GM19035 (cell line): ENCODE measurements around the gene ADGRL3.
"Not testable (repeated sequence)": the region's sequence is repeated elsewhere in the genome, so short reads cannot be mapped to it uniquely, and the experiment has no call there.

Source experiments
- ATAC-seq: cut with Tn5 transposase; IDR thresholded peaks from one replicate; pipeline ENCODE4 v1.9.1; 2021; ENCODE audit not compliant: unreplicated experiment

ADGRL3 gene

DNA sequence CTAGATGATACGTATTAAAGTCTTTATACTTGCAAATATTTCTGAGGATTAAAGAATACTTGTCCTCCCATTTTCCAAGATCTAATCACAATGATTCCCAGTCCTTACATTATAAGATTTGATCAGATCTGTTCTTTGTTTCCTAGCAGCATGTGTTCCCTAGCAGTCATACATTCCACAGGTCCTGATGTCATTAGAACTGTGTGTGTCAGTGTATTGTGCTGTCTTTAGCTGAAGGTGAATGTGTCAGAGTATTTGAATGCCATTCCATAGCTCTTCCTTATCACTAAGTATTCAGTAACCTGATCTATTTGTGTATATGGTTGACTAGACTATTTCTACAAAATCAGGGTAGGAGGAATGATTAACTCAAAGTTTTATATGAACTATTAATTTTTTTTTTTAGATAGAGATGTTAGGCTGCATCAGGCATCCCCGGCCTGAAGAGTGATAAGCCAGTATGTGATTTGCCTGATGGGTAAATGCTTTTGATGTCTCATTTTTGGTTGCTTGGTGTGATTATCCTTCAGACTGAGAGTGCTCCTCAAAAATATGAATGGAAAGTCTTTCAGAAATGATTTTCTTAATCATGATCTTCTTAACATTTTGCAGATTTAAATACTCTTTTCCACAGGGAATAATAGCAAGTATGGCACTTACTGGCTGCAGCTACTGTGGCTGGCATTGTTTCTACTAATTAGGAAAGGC lies 4.4 kb downstream of the ADGRL3 start:
- no peak for ATAC-seq

GRCh38 chr4:61205066-61205465 lies 4.9 kb downstream of the ADGRL3 start:
- no peak for ATAC-seq

GRCh38 chr4:61207156-61207555 lies 7.0 kb downstream of the ADGRL3 start:
- ATAC-seq: not testable (repeated sequence)

DNA sequence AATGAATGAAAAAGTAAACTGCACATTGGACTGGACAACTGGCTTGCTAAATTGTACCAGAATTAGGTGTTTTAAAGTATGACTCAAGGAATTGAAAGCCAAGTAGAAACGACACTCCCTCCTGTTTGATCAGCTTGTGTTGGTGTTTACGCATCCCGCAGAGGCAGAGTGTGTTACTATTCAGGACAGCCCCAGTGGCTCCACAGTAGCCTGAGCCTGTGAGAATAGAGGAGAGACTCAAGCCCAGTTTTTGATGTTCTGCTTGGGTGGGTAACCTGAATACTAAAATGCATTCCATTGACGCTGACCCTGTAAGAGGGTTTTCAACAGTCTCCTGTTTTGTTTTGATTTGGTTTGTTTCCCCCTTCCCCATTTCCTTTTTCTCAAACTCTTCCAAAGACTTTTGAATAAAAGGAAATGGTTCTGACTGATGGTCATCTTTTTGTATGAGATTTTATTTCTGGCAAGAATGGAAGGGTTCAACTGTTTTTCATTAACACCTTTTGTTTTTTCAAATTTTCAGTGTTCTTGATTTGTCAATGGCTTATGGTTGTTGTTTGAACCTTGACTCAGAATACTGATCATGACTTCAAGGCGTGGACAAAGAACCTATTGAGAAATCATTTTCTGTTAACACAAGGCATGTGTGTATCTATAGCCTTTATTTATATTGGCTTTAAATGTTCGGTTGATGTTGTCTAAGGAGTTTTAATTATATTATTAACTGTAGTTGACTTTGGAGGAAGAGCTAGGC lies 10.2 kb downstream of the ADGRL3 start:
- ATAC-seq: no peak

DNA sequence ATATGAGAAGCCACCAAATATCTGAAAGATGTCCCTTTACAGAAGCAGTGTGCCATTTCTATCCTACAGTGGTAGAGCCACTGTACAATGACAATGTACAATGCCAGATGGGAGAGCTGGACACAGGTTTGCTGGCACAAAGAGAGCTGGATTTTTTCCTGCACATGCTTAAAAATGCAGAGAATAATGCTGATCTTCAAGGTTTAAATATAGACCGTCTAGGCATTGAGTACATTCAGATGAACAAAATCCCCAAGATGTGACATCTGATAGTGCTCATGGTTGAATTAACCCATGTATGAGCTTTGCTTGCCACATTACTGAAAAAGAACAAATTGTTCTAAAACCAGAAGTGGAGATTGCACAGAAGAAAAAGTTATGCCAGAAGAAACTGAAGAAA lies 11.7 kb downstream of the ADGRL3 start:
- no peak for ATAC-seq

DNA sequence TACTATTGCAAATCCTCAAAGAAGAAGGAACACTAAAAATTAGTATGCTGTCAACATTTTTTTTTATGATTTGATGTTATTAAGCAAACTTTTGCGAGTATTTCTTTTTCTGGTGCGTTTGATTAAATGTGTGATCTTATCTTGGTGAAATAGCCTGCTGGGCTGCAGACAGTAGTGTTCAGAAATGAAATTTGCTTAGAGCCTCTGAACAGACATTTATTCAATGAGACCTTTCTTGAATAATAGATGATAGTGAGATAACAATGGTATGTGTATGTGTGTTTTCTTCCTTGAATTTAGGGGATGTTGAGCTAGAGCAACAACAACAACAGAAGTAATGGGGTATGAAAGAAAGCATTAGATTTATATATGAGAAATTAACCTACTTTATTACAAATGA lies 12.7 kb downstream of the ADGRL3 start:
- ATAC-seq: no peak

DNA sequence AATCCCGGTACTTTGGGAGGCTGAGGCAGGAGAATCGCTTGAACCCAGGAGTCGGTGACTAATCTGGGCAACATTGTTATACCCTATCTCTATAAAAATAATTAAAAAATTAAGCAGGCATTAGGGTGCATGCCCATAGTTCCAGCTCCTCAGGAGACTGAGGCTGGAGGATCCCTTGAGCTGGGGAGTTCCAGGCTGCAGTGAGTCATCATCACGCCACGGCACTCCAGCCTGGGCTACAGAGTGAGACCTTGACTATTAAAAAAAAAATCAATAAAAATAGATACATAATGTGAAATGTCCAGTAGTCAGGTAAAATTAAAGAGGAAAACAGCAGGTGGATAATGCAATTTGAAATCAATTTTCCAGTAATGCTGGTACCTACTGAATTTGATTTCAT lies 14.6 kb downstream of the ADGRL3 start:
- no peak for ATAC-seq

- no peak for ATAC-seq
These were observed 17.1 kb downstream of the ADGRL3 start for GRCh38 chr4:61217222-61217621.

DNA sequence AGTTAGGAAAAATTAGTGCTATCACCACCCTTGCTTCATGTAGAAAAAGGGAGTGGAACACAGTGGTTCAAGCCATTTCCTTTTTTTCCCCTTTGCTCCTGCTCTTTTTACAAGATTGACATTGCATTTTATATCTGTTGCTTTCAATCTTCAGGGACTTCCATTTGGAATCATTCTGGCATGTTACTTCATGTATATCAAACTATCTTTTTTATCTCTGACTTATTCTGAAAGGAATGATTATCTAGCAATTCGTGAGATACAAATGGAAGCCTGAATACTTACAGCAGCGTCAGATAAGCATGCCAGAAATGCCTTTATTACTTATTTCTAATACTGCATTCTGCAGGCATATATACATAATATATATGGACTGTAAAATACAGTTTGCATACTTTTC lies 20.4 kb downstream of the ADGRL3 start:
- no peak for ATAC-seq

DNA sequence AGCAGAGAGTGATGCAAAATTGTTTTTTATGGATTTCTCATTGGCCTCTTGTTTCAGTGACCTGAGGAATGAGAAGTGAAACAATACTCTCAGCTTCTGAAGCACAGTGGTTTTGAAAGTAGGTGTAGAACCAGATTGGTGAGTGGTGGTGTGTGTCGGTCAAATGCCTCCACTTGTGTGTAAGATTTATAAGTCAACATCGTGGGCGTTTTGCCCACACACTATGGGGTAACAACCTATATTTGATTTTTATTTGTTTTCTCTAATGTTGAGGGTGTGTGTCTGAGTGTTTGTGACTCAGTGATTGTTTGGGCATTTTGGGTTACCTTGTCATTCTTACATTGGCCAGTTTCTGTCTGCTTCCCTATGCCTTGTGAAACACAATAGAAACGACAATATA lies 23.3 kb downstream of the ADGRL3 start:
- no peak for ATAC-seq

- no peak for ATAC-seq
These were observed 24.4 kb downstream of the ADGRL3 start for GRCh38 chr4:61224573-61224972.

DNA sequence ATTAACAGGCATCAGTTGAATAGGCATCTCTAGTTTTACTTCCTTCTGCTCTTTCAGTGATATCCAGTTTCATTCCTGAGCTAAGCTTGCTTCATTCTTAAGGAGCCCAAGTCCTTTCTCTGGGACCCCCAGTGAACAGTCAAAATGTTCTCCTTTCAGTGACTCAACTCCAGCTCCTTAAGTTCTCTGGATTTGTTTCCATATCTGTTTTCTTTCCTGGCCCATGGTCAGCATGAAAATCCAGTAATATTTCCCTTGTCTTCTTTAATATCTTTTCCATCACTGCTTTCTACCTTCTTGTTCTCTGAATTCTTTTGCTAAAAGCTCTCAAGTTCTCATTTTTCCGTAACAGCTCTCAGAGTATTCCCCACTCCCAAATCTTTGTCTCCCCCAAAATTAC lies 25.5 kb downstream of the ADGRL3 start:
- ATAC-seq: no peak

DNA sequence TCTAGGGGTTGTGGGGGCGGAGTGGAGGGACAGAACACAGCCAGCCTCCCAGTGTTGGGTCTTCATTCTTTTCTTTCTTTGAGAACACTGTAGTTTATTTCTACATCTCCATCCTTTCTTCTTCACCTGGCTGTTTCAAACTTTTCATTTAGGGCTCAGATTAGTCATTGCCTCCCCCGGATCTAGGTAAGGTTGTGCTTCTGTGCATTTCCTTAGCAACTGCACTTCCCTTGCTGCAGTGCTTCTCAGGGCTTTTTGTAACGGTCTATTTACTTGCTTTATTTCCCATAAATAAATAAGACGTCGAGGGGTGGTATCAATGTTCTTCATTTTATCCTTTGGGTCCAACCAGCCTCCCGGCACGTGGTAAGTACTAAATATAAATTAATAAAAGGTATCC lies 31.3 kb downstream of the ADGRL3 start:
- ATAC-seq: no peak

DNA sequence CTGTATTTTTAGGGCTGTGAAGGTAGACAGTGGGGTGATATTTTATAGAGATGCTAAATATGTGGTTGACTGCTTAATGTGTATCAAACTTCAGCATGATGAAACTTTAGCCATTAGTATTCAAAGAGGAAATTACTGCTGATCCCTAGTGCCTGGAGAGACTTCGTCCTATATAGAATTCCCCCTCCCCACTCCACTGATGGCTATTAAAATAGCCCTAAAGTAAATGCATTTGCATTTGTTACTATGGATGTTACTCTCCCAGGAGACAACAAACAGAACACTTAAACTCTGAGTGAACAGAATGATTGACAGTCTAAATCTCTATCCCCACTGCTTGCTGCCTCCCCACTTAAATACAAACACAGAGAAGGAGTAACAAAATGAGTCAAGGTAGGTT lies 39.1 kb downstream of the ADGRL3 start:
- ATAC-seq: no peak

- ATAC-seq: no peak
These were observed 43.8 kb downstream of the ADGRL3 start for GRCh38 chr4:61243962-61244361.

- no peak for ATAC-seq
These were observed 45.1 kb downstream of the ADGRL3 start for GRCh38 chr4:61245069-61245714.

DNA sequence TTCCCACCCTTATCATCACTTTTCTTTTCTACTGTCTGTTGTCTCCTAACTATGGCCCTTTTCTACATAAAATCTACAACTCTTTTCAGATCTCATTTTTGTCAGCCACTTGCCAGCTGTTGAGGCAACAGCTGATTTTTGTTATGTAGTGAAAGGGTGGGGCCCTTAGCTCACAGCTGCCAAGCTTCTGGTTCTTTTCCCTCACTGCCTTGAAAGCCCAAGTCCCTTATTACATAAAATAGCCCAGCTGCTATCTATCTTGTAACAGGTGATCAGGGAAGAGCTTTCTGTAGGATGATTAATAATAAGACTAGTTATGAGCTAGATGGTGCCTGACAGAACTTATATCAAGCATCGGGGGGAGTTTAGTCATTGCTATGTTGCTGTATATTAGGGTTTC lies 45.9 kb downstream of the ADGRL3 start:
- no peak for ATAC-seq

DNA sequence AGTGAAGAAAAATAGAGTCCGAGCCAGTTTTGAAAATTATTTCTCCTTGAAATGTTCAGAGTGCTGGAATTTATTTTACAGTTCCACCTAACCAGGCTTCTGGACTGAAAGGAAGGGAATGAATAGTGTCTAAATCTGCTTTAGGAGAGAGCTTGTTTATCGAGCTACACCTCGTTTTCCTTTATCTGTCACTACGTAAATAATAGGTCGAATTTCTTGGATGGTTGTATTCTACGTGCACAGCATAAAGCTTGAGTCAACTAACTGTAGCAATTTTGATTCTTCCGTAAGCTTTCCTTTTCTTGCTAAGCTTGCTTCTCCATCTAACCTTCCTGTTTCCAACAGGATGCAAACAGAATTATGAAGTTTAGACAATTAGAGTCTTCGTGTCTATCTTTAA lies 48.6 kb downstream of the ADGRL3 start:
- no peak for ATAC-seq

DNA sequence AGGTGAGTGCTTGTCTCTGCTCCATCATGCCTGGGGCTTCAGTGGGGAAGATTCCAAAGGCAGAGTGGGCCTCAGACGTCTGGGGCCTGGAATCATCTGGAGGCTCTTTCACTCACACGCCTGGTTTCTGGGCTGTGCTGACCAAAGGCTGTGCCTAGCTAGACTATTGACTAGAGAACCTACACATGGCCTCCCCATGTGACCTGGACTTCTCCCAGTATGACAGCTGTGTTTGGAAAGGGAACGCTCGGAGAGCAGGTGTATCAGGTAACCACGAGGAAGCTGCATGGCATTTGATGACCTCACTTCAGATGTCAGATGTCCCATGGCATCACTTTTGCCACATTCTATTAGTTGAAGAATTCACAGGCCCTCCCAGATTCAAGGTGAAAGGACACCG lies 51.0 kb downstream of the ADGRL3 start:
- no peak for ATAC-seq

- no peak for ATAC-seq
These were observed 54.3 kb downstream of the ADGRL3 start for GRCh38 chr4:61254406-61254805.

DNA sequence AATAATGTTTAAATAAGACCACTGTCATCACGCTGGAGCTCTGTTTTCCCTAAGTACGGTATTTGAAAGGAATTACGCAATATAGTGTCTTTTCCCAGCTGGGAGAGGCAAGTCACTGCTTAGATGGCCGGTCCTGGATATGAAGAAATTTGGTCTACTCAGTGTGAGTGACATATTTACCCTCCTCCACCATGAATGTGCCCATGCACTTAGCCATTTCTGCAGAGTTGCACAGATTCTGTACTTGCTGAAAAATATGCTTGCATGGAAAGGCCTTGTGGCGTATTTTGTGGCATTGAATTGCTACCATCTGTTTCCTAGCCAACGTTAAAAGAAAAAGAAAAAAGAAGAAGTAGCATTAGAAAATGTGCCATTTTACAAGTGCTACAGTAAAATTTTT lies 73.1 kb downstream of the ADGRL3 start:
- no peak for ATAC-seq

DNA sequence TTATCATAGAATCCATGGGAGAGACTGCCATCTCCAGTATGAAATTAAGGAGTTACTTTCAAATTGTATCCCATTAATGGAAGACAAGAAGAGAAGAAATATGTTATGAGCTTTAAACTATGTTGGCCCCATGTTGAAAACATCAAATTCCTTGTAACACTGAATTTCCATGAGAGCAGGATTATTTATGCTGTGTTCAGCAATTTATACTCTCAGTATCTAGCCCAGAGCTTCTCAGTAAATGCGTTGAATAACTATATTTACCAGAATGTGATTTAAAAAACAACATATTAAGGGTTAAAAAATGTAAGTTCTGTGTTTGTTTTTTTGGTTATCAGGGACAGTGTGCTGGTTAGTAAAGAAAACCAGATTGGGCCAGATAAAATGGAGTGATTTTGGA lies 74.2 kb downstream of the ADGRL3 start:
- ATAC-seq: no peak
